K562 (cell line): ENCODE data around the gene ZNF865. TPM values are rescaled to one million over a fixed set of nuclear protein-coding genes. Genes with fewer than 3 reads are reported as not detected.

ENCODE experiments used
- CHD1 ChIP-seq: fragments of 200-600 bp; sonication (generic); IDR thresholded peaks from one replicate; pipeline ENCODE4 v1.6.1; 2012; ENCODE audit warnings: mild to moderate bottlenecking, moderate library complexity, low read length, inconsistent platforms
- CHD4 ChIP-seq: fragments of 200-600 bp; sonication (generic); IDR thresholded peaks from 3 replicates; pipeline ENCODE4 v1.6.1; 2012; ENCODE audit warnings: low read depth, mild to moderate bottlenecking, mixed read lengths, low read length, inconsistent platforms; ENCODE audit not compliant: insufficient read depth, insufficient replicate concordance, poor library complexity, severe bottlenecking
- FOXK1 ChIP-seq: sonication (generic); formaldehyde crosslinking; IDR thresholded peaks from 2 replicates; pipeline ENCODE4 v1.8.0; 2022; ENCODE audit warnings: missing genetic modification reagents, mild to moderate bottlenecking, borderline replicate concordance
- GATAD2B ChIP-seq: fragments of 450-650 bp; IDR thresholded peaks from 2 replicates; pipeline ENCODE4 v1.6.1; 2017; ENCODE audit warnings: mild to moderate bottlenecking, borderline replicate concordance
- KAT2B ChIP-seq: IDR thresholded peaks from one replicate; pipeline ENCODE4 v1.6.1; 2012; ENCODE audit warnings: low read depth, mild to moderate bottlenecking, control low read depth, inconsistent platforms, low read length, moderate library complexity
- MYBL2 ChIP-seq, 2 experiments: fragments of 450-650 bp in 1 of 2; sonication (generic) in 1 of 2; formaldehyde crosslinking in 1 of 2; IDR thresholded peaks; 2 replicates each; pipeline versions ENCODE4 v1.6.1 to v1.8.1; 2017 to 2022; ENCODE audit warnings: borderline replicate concordance in 1 of 2, inconsistent platforms in 1 of 2, low read depth in 1 of 2, mild to moderate bottlenecking in 1 of 2, missing genetic modification reagents in 1 of 2, moderate library complexity in 1 of 2
- NUFIP1 ChIP-seq: fragments of 450-650 bp; IDR thresholded peaks from 2 replicates; pipeline ENCODE4 v1.6.1; 2018; ENCODE audit not compliant: partially characterized antibody
- SLC30A9 ChIP-seq: fragments of 250-450 bp; sonication (Bioruptor Pico); IDR thresholded peaks from 2 replicates; pipeline ENCODE4 v1.8.0; 2022; ENCODE audit warnings: mild to moderate bottlenecking, moderate library complexity
- SREBF1 ChIP-seq: fragments of 150-350 bp; IDR thresholded peaks from 2 replicates; pipeline ENCODE4 v1.6.1; 2014; ENCODE audit warnings: antibody characterized with exemption, low read depth, low read length, borderline replicate concordance
- TFE3 ChIP-seq: fragments of 450-650 bp; formaldehyde crosslinking; IDR thresholded peaks from 2 replicates; pipeline ENCODE4 v1.4.0; 2020; ENCODE audit warnings: mild to moderate bottlenecking, mixed read lengths
- TRIM24 ChIP-seq, 2 experiments: fragments of 450-650 bp; IDR thresholded peaks; 2 replicates each; pipeline ENCODE4 v1.6.1; 2016
- USF2 ChIP-seq: sonication (generic); formaldehyde crosslinking; IDR thresholded peaks from 2 replicates; pipeline ENCODE4 v1.5.0; 2020; ENCODE audit warnings: missing genetic modification reagents
- ZC3H8 ChIP-seq: fragments of 450-650 bp; IDR thresholded peaks from 2 replicates; pipeline ENCODE4 v1.6.1; 2017
- ZHX1 ChIP-seq: fragments of 150-350 bp; conservative IDR thresholded peaks from 2 replicates; pipeline ENCODE4 v1.6.1; 2014; ENCODE audit warnings: low read length
- ZKSCAN3 ChIP-seq: fragments of 250-450 bp; sonication (Bioruptor Pico); IDR thresholded peaks from 2 replicates; pipeline ENCODE4 v1.4.0; 2020
- ZNF12 ChIP-seq: sonication (generic); formaldehyde crosslinking; IDR thresholded peaks from 2 replicates; pipeline ENCODE4 v1.4.0; 2020; ENCODE audit warnings: mild to moderate bottlenecking, missing genetic modification reagents
- ZNF253 ChIP-seq: fragments of 250-450 bp; sonication (Bioruptor Pico); conservative IDR thresholded peaks from 2 replicates; pipeline ENCODE4 v1.6.1; 2021; ENCODE audit warnings: mild to moderate bottlenecking
- ZNF551 ChIP-seq: fragments of 250-450 bp; sonication (Bioruptor Pico); IDR thresholded peaks from 2 replicates; pipeline ENCODE4 v1.5.0; 2021; ENCODE audit warnings: mild to moderate bottlenecking, moderate library complexity
- ZSCAN29 ChIP-seq: fragments of 450-650 bp; IDR thresholded peaks from 2 replicates; pipeline ENCODE4 v1.6.1; 2017
- ZSCAN32 ChIP-seq: fragments of 450-650 bp; formaldehyde crosslinking; IDR thresholded peaks from 2 replicates; pipeline ENCODE4 v1.4.0; 2020; ENCODE audit warnings: mild to moderate bottlenecking, moderate library complexity
- polyA plus RNA-seq, 8 experiments: library from polyadenylated mRNA; depleted of rRNA in 4 of 8; stranded (reverse) in 5 of 8; unstranded in 3 of 8; fragments of >200 nt; fragmentation: Nextera tagmentation in 2 of 8; fragmentation: Illumina TruSeq in 1 of 8; extraction: Ambion mirVana in 2 of 8; extraction: Trizol in 1 of 8; gene quantifications; 2 replicates each; pipeline versions ENCODE4 v1.2.1 to v1.2.3, GENCODE V29; 2011 to 2014; ENCODE audit warnings: inconsistent platforms in 1 of 8, missing spikeins in 1 of 8
- total RNA-seq, 7 experiments: library from RNA; depleted of rRNA in 6 of 7; stranded (reverse); fragments of >200 nt in 6 of 7; fragmentation: Illumina TruSeq in 2 of 7; extraction: Trizol in 2 of 7; gene quantifications; 2 replicates each; pipeline versions ENCODE4 v1.2.1 to v1.2.3, GENCODE V29; 2011 to 2021; ENCODE audit warnings: low replicate concordance in 1 of 7
- TF ChIP-seq, protein P1 (sequence below): IDR thresholded peaks from 2 replicates; pipeline ENCODE4 v1.6.1; 2016; ENCODE audit warnings: missing genetic modification characterization, missing compliant biosample characterization

ZNF865 gene
- total and polyA plus RNA-seq, 9 of the 15 experiments (the other 6 are each of a cell fraction or from before 2014, with no cell fraction given), result 0.40 to 18.8 (median 1.6) TPM; not detected in 2

GRCh38 chr19:55654868-55655647 is 49.6 kb downstream of the ZNF865 start, which contains the start of gene U2AF2 (continued):
- TF ChIP-seq TFE3 (peak; percentile 73), ZC3H8 (no peak), NUFIP1 (no peak), ZNF253 (no peak), KAT2B (no peak), ZNF12 (CRISPR knock-in tag) (no peak; the same call in 1 of the 2 replicates), ZSCAN29 (0 out of 2 replicates have a peak, but pooled peaks have one; percentile 25), SREBF1 (no peak), ZKSCAN3 (CRISPR knock-in tag) (no peak), SLC30A9 (CRISPR knock-in tag) (no peak), ZHX1 (no peak), CHD4 (no peak), USF2 (CRISPR knock-in tag) (peak; percentile 79), CHD1 (peak; percentile 95), TRIM24 (IDR thresholded peaks at IDR 0.05) (no peak), ZSCAN32 (CRISPR knock-in tag) (no peak), FOXK1 (CRISPR knock-in tag) (no peak), MYBL2 (IDR thresholded peaks at IDR 0.05; ENCODE audit: low read depth) (no peak), MYBL2 (CRISPR knock-in tag; IDR thresholded peaks at IDR 0.05; ENCODE audit: borderline replicate concordance) (no peak; the same call in 1 of the 2 replicates), ZNF551 (CRISPR knock-in tag) (no peak), GATAD2B (no peak; the same call in 1 of the 2 replicates)
- TF ChIP-seq, protein P1, sequence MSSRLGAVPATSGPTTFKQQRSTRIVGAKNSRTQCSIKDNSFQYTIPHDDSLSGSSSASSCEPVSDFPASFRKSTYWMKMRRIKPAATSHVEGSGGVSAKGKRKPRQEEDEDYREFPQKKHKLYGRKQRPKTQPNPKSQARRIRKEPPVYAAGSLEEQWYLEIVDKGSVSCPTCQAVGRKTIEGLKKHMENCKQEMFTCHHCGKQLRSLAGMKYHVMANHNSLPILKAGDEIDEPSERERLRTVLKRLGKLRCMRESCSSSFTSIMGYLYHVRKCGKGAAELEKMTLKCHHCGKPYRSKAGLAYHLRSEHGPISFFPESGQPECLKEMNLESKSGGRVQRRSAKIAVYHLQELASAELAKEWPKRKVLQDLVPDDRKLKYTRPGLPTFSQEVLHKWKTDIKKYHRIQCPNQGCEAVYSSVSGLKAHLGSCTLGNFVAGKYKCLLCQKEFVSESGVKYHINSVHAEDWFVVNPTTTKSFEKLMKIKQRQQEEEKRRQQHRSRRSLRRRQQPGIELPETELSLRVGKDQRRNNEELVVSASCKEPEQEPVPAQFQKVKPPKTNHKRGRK (tag), result no peak
